ENCODE data around the gene FGFR3.

DNA sequence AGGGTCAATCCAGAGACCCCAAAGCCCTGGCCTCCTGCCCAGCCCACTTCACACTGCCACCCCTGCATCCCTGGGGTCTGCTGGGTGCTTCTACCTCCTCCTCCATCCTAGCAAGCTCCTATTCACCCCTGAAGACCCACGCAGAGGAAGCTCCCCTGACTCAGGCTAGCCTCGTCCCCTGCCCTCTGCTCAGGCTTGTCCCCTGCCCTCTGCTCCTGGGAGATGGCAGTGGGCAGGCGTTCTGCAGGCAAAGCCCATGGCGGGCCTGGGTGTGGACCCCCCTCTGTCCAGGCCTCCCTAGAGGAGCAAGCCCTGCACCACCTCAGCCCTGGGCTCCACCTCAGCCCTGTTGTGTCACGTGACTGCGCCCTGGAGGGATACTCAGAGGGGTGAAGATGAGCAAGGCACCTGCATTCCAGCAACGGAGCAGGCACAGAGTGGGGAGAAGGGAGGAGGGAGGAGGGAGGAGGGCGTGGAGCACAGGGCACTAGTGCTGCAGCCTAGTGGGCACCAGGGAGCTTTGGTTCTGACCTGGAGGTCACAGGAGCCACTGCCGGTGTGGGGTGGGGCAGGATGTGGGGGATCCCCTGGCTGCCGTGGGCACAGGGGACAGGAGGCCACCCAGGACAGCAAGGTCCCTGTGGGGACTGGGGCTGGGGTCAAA is 27.6 kb upstream of the FGFR3 start:
- TF ChIP-seq POLR2AphosphoS5 (IDR thresholded peaks at IDR 0.05) (no peak), POLR2A (IDR thresholded peaks at IDR 0.05; ENCODE audit: low read depth) (no peak)
- TF ChIP-seq, protein P1, sequence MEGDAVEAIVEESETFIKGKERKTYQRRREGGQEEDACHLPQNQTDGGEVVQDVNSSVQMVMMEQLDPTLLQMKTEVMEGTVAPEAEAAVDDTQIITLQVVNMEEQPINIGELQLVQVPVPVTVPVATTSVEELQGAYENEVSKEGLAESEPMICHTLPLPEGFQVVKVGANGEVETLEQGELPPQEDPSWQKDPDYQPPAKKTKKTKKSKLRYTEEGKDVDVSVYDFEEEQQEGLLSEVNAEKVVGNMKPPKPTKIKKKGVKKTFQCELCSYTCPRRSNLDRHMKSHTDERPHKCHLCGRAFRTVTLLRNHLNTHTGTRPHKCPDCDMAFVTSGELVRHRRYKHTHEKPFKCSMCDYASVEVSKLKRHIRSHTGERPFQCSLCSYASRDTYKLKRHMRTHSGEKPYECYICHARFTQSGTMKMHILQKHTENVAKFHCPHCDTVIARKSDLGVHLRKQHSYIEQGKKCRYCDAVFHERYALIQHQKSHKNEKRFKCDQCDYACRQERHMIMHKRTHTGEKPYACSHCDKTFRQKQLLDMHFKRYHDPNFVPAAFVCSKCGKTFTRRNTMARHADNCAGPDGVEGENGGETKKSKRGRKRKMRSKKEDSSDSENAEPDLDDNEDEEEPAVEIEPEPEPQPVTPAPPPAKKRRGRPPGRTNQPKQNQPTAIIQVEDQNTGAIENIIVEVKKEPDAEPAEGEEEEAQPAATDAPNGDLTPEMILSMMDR (IDR thresholded peaks at IDR 0.05): no peak

Measured in esophagus muscularis mucosa (tissue), 3 donors.